H9 (cell line): ENCODE results near the gene FYCO1. TPM values are rescaled to one million over a fixed set of nuclear protein-coding genes. Genes with fewer than 3 reads are reported as not detected.

Experiments used
- DNase-seq: peaks from one replicate; pipeline ENCODE4 v3.0.0-alpha.2; 2017
- H2AFZ ChIP-seq: one replicate; pipeline ENCODE4 v1.6.1; 2013; ENCODE audit warnings: mild to moderate bottlenecking, low read length, control low read depth, moderate library complexity
- H2AK5ac ChIP-seq: 2 replicates; pipeline ENCODE4 v1.6.1; 2013; ENCODE audit warnings: low read length, control low read depth, mixed read lengths; ENCODE audit not compliant: insufficient read length
- H2BK120ac ChIP-seq: one replicate; pipeline ENCODE4 v1.6.1; 2013; ENCODE audit warnings: low read depth, mild to moderate bottlenecking, low read length, control low read depth, inconsistent platforms; ENCODE audit not compliant: poor library complexity, severe bottlenecking
- H2BK12ac ChIP-seq: 2 replicates; pipeline ENCODE4 v1.6.1; 2013; ENCODE audit warnings: low read length, control low read depth, mixed read lengths, low read depth; ENCODE audit not compliant: insufficient read length
- H2BK15ac ChIP-seq: 2 replicates; pipeline ENCODE4 v1.6.1; 2013; ENCODE audit warnings: low read depth, low read length, control low read depth
- H2BK20ac ChIP-seq: one replicate; pipeline ENCODE4 v1.6.1; 2013; ENCODE audit warnings: low read depth, mild to moderate bottlenecking, low read length, control low read depth, inconsistent platforms; ENCODE audit not compliant: poor library complexity, severe bottlenecking
- H2BK5ac ChIP-seq: 2 replicates; pipeline ENCODE4 v1.6.1; 2013; ENCODE audit warnings: low read length, control low read depth, mixed read lengths; ENCODE audit not compliant: insufficient read length
- H3K14ac ChIP-seq: 2 replicates; pipeline ENCODE4 v1.6.1; 2013; ENCODE audit warnings: low read length, control low read depth; ENCODE audit not compliant: insufficient read depth
- H3K18ac ChIP-seq: 2 replicates; pipeline ENCODE4 v1.6.1; 2013; ENCODE audit warnings: low read depth, mild to moderate bottlenecking, mixed read lengths, low read length, control low read depth; ENCODE audit not compliant: insufficient read length
- H3K23ac ChIP-seq: 2 replicates; pipeline ENCODE4 v1.6.1; 2013; ENCODE audit warnings: low read length, control low read depth, mixed read lengths, low read depth; ENCODE audit not compliant: insufficient read length
- H3K23me2 ChIP-seq: 2 replicates; pipeline ENCODE4 v1.6.1; 2013; ENCODE audit warnings: low read depth, mild to moderate bottlenecking, mixed read lengths, low read length, control low read depth; ENCODE audit not compliant: insufficient read length, poor library complexity, severe bottlenecking
- H3K27ac ChIP-seq: 2 replicates; pipeline ENCODE4 v1.5.1; 2013; ENCODE audit warnings: low read length, control low read depth, mixed read lengths, low read depth; ENCODE audit not compliant: insufficient read length
- H3K27me3 ChIP-seq: 2 replicates; pipeline ENCODE4 v1.6.1; 2013; ENCODE audit warnings: low read length, control low read depth, inconsistent platforms; ENCODE audit not compliant: insufficient read depth
- H3K4ac ChIP-seq: 2 replicates; pipeline ENCODE4 v1.6.1; 2013; ENCODE audit warnings: low read depth, mild to moderate bottlenecking, control low read depth, inconsistent platforms, low read length, moderate library complexity
- H3K4me1 ChIP-seq: 2 replicates; pipeline ENCODE4 v1.6.1; 2013; ENCODE audit warnings: low read length, control low read depth, inconsistent platforms; ENCODE audit not compliant: insufficient read depth
- H3K4me2 ChIP-seq: 2 replicates; pipeline ENCODE4 v1.6.1; 2013; ENCODE audit warnings: low read length, control low read depth, mixed read lengths; ENCODE audit not compliant: insufficient read length, insufficient read depth
- H3K56ac ChIP-seq: 2 replicates; pipeline ENCODE4 v1.6.1; 2013; ENCODE audit warnings: low read depth, mild to moderate bottlenecking, mixed read lengths, low read length, control low read depth; ENCODE audit not compliant: insufficient read length
- H3K79me1 ChIP-seq: 2 replicates; pipeline ENCODE4 v1.6.1; 2013; ENCODE audit warnings: low read depth, mild to moderate bottlenecking, moderate library complexity, low read length, control low read depth, inconsistent platforms; ENCODE audit not compliant: insufficient read depth, poor library complexity, severe bottlenecking
- H3K79me2 ChIP-seq: 2 replicates; pipeline ENCODE4 v1.6.1; 2013; ENCODE audit warnings: low read length, control low read depth, inconsistent platforms; ENCODE audit not compliant: insufficient read depth
- H3K9ac ChIP-seq: 2 replicates; pipeline ENCODE4 v1.6.1; 2013; ENCODE audit warnings: low read length, control low read depth, mixed read lengths; ENCODE audit not compliant: insufficient read length; ENCODE audit errors: extremely low read depth
- H3K9me3 ChIP-seq: one replicate; pipeline ENCODE4 v1.6.1; 2013; ENCODE audit warnings: low read depth, low read length, inconsistent platforms; ENCODE audit not compliant: control insufficient read depth
- H3T11ph ChIP-seq: one replicate; pipeline ENCODE4 v1.6.1; 2013; ENCODE audit warnings: mild to moderate bottlenecking, low read length, control low read depth, inconsistent platforms
- H4K20me1 ChIP-seq: one replicate; pipeline ENCODE4 v1.6.1; 2013; ENCODE audit not compliant: control insufficient read depth, insufficient read length, insufficient read depth
- H4K5ac ChIP-seq: 2 replicates; pipeline ENCODE4 v1.6.1; 2013; ENCODE audit warnings: low read depth, mild to moderate bottlenecking, mixed read lengths, low read length, control low read depth; ENCODE audit not compliant: insufficient read length
- H4K8ac ChIP-seq: replicated peaks from 2 replicates; pipeline ENCODE4 v1.6.1; 2013; ENCODE audit warnings: low read length, control low read depth, mixed read lengths, low read depth; ENCODE audit not compliant: insufficient read length
- H4K91ac ChIP-seq: 2 replicates; pipeline ENCODE4 v1.6.1; 2013; ENCODE audit warnings: low read depth, mild to moderate bottlenecking, moderate library complexity, mixed read lengths, low read length, control low read depth; ENCODE audit not compliant: insufficient read length
- H3K27ac Mint-ChIP-seq, 3 experiments: 2 replicates in 2 of 3; 3 replicates in 1 of 3; pipeline ENCODE4 v1.8.0; 2020 to 2021; ENCODE audit warnings: mixed read lengths in 3 of 3, mild to moderate bottlenecking in 1 of 3, moderate library complexity in 1 of 3
- H3K27me3 Mint-ChIP-seq: 2 replicates; pipeline ENCODE4 v1.8.0; 2021; ENCODE audit warnings: low read depth, mild to moderate bottlenecking, moderate library complexity, mixed read lengths
- H3K36me3 Mint-ChIP-seq, 3 experiments: 2 replicates in 2 of 3; 3 replicates in 1 of 3; pipeline ENCODE4 v1.8.0; 2020 to 2021; ENCODE audit warnings: low read depth in 3 of 3, mixed read lengths in 3 of 3; ENCODE audit not compliant: insufficient read depth in 1 of 3
- H3K4me1 Mint-ChIP-seq, 2 experiments: 2 replicates each; pipeline ENCODE4 v1.8.0; 2020; ENCODE audit warnings: mixed read lengths in 2 of 2
- H3K4me3 Mint-ChIP-seq, 2 experiments: 2 replicates in 1 of 2; 3 replicates in 1 of 2; pipeline ENCODE4 v1.8.0; 2020 to 2021; ENCODE audit warnings: mild to moderate bottlenecking in 2 of 2, mixed read lengths in 2 of 2, moderate library complexity in 1 of 2
- H3K9me3 Mint-ChIP-seq, 2 experiments: 2 replicates in 1 of 2; 3 replicates in 1 of 2; pipeline ENCODE4 v1.8.0; 2020; ENCODE audit warnings: mild to moderate bottlenecking in 2 of 2, mixed read lengths in 2 of 2, moderate library complexity in 1 of 2
- CTCF ChIP-seq: fragments of 200-600 bp; sonication (generic); conservative IDR thresholded peaks from 3 replicates; pipeline ENCODE4 v1.8.0; 2021; ENCODE audit warnings: antibody characterized with exemption, mild to moderate bottlenecking
- WGBS: extraction: QIAGEN DNeasy Blood & Tissue Kit; methylation state at CpG from one replicate; pipeline ENCODE4 v1.1.7; 2013; ENCODE audit warnings: missing lambda C conversion rate, low lambda C conversion rate, mixed read lengths; ENCODE audit not compliant: insufficient read length; ENCODE audit errors: extremely low coverage; 5-methylcytosine and 5-hydroxymethylcytosine counted together
- total RNA-seq: library from RNA; stranded (reverse); gene quantifications from 2 replicates; pipeline ENCODE4 v1.2.1, GENCODE V29; 2021

The FYCO1 gene
- total RNA-seq, 1 experiment from 2014 or later = 10.4 TPM

GRCh38 chr3:45950686-45951600, 44.7 kb downstream of the FYCO1 start:
- H3K56ac ChIP-seq = no peak overlapping the region
- H3K27ac ChIP-seq = no peak overlapping the region
- Mint-ChIP-seq H3K36me3 (peaks cover 21 to 81% (median 77%) of the 10 kb centered on the region in 3 experiments; a peak in 6 of 7 replicates), H3K27me3 (no peaks in the 10 kb centered on the region), H3K4me1 (no peaks in the 10 kb centered on the region), H3K9me3 (no peaks in the 10 kb centered on the region), H3K4me3 (no peak overlapping the region), H3K27ac (no peak overlapping the region)
- no peaks in the 10 kb centered on the region for H3K23me2 ChIP-seq
- H3K4me1 ChIP-seq = no peaks in the 10 kb centered on the region
- no peak overlapping the region for H2AFZ ChIP-seq
- H3K9ac ChIP-seq = no peak overlapping the region
- no peaks in the 10 kb centered on the region for H3K79me2 ChIP-seq
- TF ChIP-seq CTCF = no peak
- H3K23ac ChIP-seq = no peak overlapping the region
- no peaks in the 10 kb centered on the region for H3K9me3 ChIP-seq
- no peak overlapping the region for H3K14ac ChIP-seq
- H4K8ac ChIP-seq = no peak overlapping the region
- H3K79me1 ChIP-seq = no peaks in the 10 kb centered on the region
- no peak overlapping the region for H3K4me2 ChIP-seq
- no peaks in the 10 kb centered on the region for H3K27me3 ChIP-seq
- no peak overlapping the region for H4K5ac ChIP-seq
- no peak overlapping the region for H2AK5ac ChIP-seq
- no peak overlapping the region for H4K91ac ChIP-seq
- DNase-seq = no peak
- H2BK20ac ChIP-seq = no peak overlapping the region
- WGBS = no CpG with 5 or more reads among the region's 6 CpGs
- no peaks in the 10 kb centered on the region for H4K20me1 ChIP-seq
- H3K18ac ChIP-seq = no peak overlapping the region
- no peak overlapping the region for H2BK120ac ChIP-seq
- H2BK5ac ChIP-seq = no peak overlapping the region
- H3T11ph ChIP-seq = no peak overlapping the region
- H3K4ac ChIP-seq = no peak overlapping the region
- no peak overlapping the region for H2BK15ac ChIP-seq
- no peak overlapping the region for H2BK12ac ChIP-seq
